CD4-positive, alpha-beta T cell (primary cell): ENCODE measurements around the gene HLA-F. TPM values are rescaled to one million over a fixed set of nuclear protein-coding genes. Genes with fewer than 3 reads are reported as not detected.

Source experiments
- ATAC-seq: fragments of 200-7000 bp; cut with Tn5 transposase; one replicate; pipeline ENCODE4 v1.10.0; 2022; ENCODE audit warnings: mild to moderate bottlenecking; ENCODE audit not compliant: poor library complexity
- CTCF ChIA-PET: fragments of 350-600 bp; sonication (Branson Sonifier 250); formaldehyde crosslinking; loops from one replicate; lab custom pipeline; 2021; ENCODE audit warnings: antibody characterized with exemption, inconsistent platforms; lab: Charles Lee
- POLR2A ChIA-PET: fragments of 350-600 bp; sonication (Branson Sonifier 250); formaldehyde crosslinking; loops from one replicate; lab custom pipeline; 2021; ENCODE audit warnings: antibody characterized with exemption, inconsistent platforms; lab: Charles Lee
- DNase-seq, 14 experiments: peaks; one replicate each; pipeline ENCODE4 v3.0.0-alpha.2; 2013 to 2020; ENCODE audit warnings: mixed read lengths in 2 of 14
- H3K27ac ChIP-seq, 2 donors: one replicate each; pipeline versions ENCODE4 v1.5.1 to v1.7.0; 2013; ENCODE audit warnings: low read length in 2 of 2, low read depth in 1 of 2, mild to moderate bottlenecking in 1 of 2
- H3K27me3 ChIP-seq, 2 experiments: 1 replicate in 1 of 2; 2 replicates in 1 of 2; pipeline versions ENCODE4 v1.6.1 to v1.7.0; 2013; ENCODE audit warnings: low read length in 2 of 2, control low read depth in 1 of 2, mild to moderate bottlenecking in 1 of 2, moderate library complexity in 1 of 2; ENCODE audit not compliant: insufficient read depth in 2 of 2, control insufficient read depth in 1 of 2
- H3K36me3 ChIP-seq: one replicate; pipeline ENCODE4 v1.6.1; 2013; ENCODE audit warnings: low read length, control low read depth; ENCODE audit not compliant: insufficient read depth
- H3K4me1 ChIP-seq: one replicate; pipeline ENCODE4 v1.6.1; 2013; ENCODE audit warnings: low read length, control low read depth; ENCODE audit not compliant: insufficient read depth
- H3K4me3 ChIP-seq: one replicate; pipeline ENCODE4 v1.5.1; 2013; ENCODE audit warnings: mild to moderate bottlenecking, low read length, moderate library complexity
- H3K9me3 ChIP-seq, 2 experiments: 1 replicate in 1 of 2; 2 replicates in 1 of 2; pipeline versions ENCODE4 v1.6.1 to v1.7.0; 2013; ENCODE audit warnings: low read length in 2 of 2, mild to moderate bottlenecking in 2 of 2, control low read depth in 1 of 2, moderate library complexity in 1 of 2; ENCODE audit not compliant: control insufficient read depth in 1 of 2, insufficient read depth in 1 of 2
- H3K27ac Mint-ChIP-seq: one replicate; pipeline ENCODE4 v1.8.0; 2020; ENCODE audit warnings: mixed read lengths
- H3K27me3 Mint-ChIP-seq: one replicate; pipeline ENCODE4 v1.8.0; 2021; ENCODE audit warnings: mixed read lengths
- H3K36me3 Mint-ChIP-seq: one replicate; pipeline ENCODE4 v1.8.0; 2021; ENCODE audit warnings: low read depth, mixed read lengths
- H3K4me1 Mint-ChIP-seq: one replicate; pipeline ENCODE4 v1.8.0; 2021; ENCODE audit warnings: low read depth, mixed read lengths
- H3K4me3 Mint-ChIP-seq: one replicate; pipeline ENCODE4 v1.8.0; 2020; ENCODE audit warnings: mild to moderate bottlenecking, mixed read lengths
- H3K9me3 Mint-ChIP-seq: one replicate; pipeline ENCODE4 v1.8.0; 2020; ENCODE audit warnings: mixed read lengths
- CTCF ChIP-seq: fragments of 200-600 bp; IDR thresholded peaks from one replicate; pipeline ENCODE4 v1.8.0; 2022; ENCODE audit warnings: antibody characterized with exemption, mild to moderate bottlenecking
- intact Hi-C, 2 experiments: fragments of 100-400 bp; cut with DNase I in 1 of 2; cut with micrococcal nuclease in 1 of 2; formaldehyde crosslinking; loops; one replicate each; pipeline versions ENCODE4 v1.15.1 to v1.9.0; 2023 to 2025; cut with DNase I, micrococcal nuclease
- total RNA-seq, 174 experiments: library from RNA in 2 of 174; stranded (reverse) in 2 of 174; gene quantifications; one replicate each; pipeline ENCODE4 v1.2.3 and lab custom pipeline; 2021 to 2026

The HLA-F gene
- total RNA-seq, 2 experiments from 2014 or later, result 560 TPM

- no peaks in the 10 kb centered on the region for H3K9me3 Mint-ChIP-seq
- Histone ChIP-seq H3K27me3 (no peaks in the 10 kb centered on the region), H3K4me1 (peaks cover 3% of the 10 kb centered on the region), H3K36me3 (no peaks in the 10 kb centered on the region), H3K27ac (no peak overlapping the region), H3K9me3 (no peaks in the 10 kb centered on the region), H3K4me3 (no peak overlapping the region)
- peaks cover 5% of the 10 kb centered on the region for H3K4me1 Mint-ChIP-seq
- no peak overlapping the region for H3K4me3 Mint-ChIP-seq
- POLR2A ChIA-PET, result no interaction called here
- H3K27me3 Mint-ChIP-seq, result peaks cover 10% of the 10 kb centered on the region
- DNase-seq (no peak), ATAC-seq (no peak)
- no peak overlapping the region for H3K27ac Mint-ChIP-seq
- CTCF ChIA-PET, result no interaction called here
- H3K36me3 Mint-ChIP-seq, result no peaks in the 10 kb centered on the region
- intact Hi-C loops, result no loop called here
- no peak for TF ChIP-seq CTCF
Observed at GRCh38 chr6:29762781-29763214, 39.6 kb downstream of the HLA-F start.

- Mint-ChIP-seq H3K4me3 (no peak overlapping the region), H3K9me3 (no peaks in the 10 kb centered on the region), H3K36me3 (no peaks in the 10 kb centered on the region), H3K27ac (no peak overlapping the region), H3K27me3 (peaks cover 10% of the 10 kb centered on the region), H3K4me1 (peaks cover 5% of the 10 kb centered on the region)
- Histone ChIP-seq H3K4me1 (peaks cover 3% of the 10 kb centered on the region), H3K36me3 (no peaks in the 10 kb centered on the region), H3K4me3 (no peak overlapping the region), H3K27ac (no peak overlapping the region), H3K9me3 (no peaks in the 10 kb centered on the region), H3K27me3 (no peaks in the 10 kb centered on the region)
- TF ChIP-seq CTCF, result no peak
- intact Hi-C loops, result no loop called here
- ChIA-PET CTCF (no interaction called here), POLR2A (no interaction called here)
- no peak for ATAC-seq
- DNase-seq, result no peak
Observed at GRCh38 chr6:29763491-29764289, 40.5 kb downstream of the HLA-F start.

- POLR2A ChIA-PET, result no interaction called here
- peaks cover under 1% of the 10 kb centered on the region for H3K4me1 Mint-ChIP-seq
- Histone ChIP-seq H3K9me3 (no peaks in the 10 kb centered on the region), H3K4me3 (no peak overlapping the region), H3K27me3 (no peaks in the 10 kb centered on the region), H3K36me3 (no peaks in the 10 kb centered on the region), H3K4me1 (no peaks in the 10 kb centered on the region), H3K27ac (no peak overlapping the region)
- no peak overlapping the region for H3K27ac Mint-ChIP-seq
- intact Hi-C loops, result loop anchor here in 1 of 2 experiments (5.0 kb wide), 1 partner anchor 58 kb away; no protein-coding TSS in a partner anchor
- H3K9me3 Mint-ChIP-seq, result no peaks in the 10 kb centered on the region
- H3K27me3 Mint-ChIP-seq, result peaks cover 10% of the 10 kb centered on the region
- ATAC-seq (no peak), DNase-seq (no peak)
- H3K36me3 Mint-ChIP-seq, result no peaks in the 10 kb centered on the region
- no peak overlapping the region for H3K4me3 Mint-ChIP-seq
- no peak for TF ChIP-seq CTCF
- CTCF ChIA-PET, result interaction anchor here (1.0 kb wide), 1 partner anchor 260 kb away, joined by 3 read pairs; no protein-coding TSS in a partner anchor
Observed at GRCh38 chr6:29764422-29765196, 41.4 kb downstream of the HLA-F start.
